Gastroesophageal sphincter (tissue), 3 donors: ENCODE data around the gene ADCK2.
"Not testable (repeated sequence)": the region's sequence is repeated elsewhere in the genome, so short reads cannot be mapped to it uniquely, and the experiment has no call there.

Experiments
- POLR2AphosphoS5 ChIP-seq: sonication (generic); formaldehyde crosslinking; IDR thresholded peaks from one replicate; pipeline ENCODE4 v1.6.1; 2017; ENCODE audit warnings: antibody characterized with exemption
- TF ChIP-seq, protein P1 (sequence below), 4 experiments: fragments of 200-600 bp in 2 of 4; fragments of 450-650 bp in 2 of 4; sonication (generic) in 1 of 4; IDR thresholded peaks; one replicate each; pipeline ENCODE4 v1.5.1; 2017 to 2019; ENCODE audit warnings: antibody characterized with exemption in 4 of 4, mild to moderate bottlenecking in 2 of 4, moderate library complexity in 2 of 4

DNA sequence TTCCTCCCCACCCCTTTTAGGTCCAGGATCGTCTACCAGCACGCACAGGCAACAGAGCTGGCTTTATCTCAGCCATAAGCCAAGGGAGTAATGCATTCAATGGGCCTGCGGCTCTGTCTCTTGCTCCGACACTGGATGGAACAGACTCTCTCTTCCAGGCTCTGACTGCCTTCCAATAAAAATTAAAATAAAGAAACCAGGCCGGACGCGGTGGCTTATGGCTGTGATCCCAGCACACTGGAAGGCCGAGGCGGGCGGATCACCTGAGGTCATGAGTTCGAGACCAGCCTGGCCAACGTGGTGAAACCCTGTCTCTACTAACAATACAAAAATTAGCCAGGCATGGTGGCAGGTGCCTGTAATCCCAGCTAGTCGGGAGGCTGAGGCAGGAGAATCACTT is 28.0 kb upstream of the ADCK2 start:
- TF ChIP-seq, protein P1, sequence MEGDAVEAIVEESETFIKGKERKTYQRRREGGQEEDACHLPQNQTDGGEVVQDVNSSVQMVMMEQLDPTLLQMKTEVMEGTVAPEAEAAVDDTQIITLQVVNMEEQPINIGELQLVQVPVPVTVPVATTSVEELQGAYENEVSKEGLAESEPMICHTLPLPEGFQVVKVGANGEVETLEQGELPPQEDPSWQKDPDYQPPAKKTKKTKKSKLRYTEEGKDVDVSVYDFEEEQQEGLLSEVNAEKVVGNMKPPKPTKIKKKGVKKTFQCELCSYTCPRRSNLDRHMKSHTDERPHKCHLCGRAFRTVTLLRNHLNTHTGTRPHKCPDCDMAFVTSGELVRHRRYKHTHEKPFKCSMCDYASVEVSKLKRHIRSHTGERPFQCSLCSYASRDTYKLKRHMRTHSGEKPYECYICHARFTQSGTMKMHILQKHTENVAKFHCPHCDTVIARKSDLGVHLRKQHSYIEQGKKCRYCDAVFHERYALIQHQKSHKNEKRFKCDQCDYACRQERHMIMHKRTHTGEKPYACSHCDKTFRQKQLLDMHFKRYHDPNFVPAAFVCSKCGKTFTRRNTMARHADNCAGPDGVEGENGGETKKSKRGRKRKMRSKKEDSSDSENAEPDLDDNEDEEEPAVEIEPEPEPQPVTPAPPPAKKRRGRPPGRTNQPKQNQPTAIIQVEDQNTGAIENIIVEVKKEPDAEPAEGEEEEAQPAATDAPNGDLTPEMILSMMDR (IDR thresholded peaks at IDR 0.05) = not testable (repeated sequence)
- TF ChIP-seq POLR2AphosphoS5 = not testable (repeated sequence)
